H1 (cell line): ENCODE results near the gene VDR. TPM values are rescaled to one million over a fixed set of nuclear protein-coding genes. Genes with fewer than 3 reads are reported as not detected.

ENCODE experiments used
- CTCF ChIA-PET: fragments of 300-600 bp; sonication (Branson Sonifier 250); formaldehyde crosslinking; loops from one replicate; lab custom pipeline; 2021; ENCODE audit not compliant: partially characterized antibody; lab: Charles Lee
- POLR2A ChIA-PET: fragments of 300-600 bp; sonication (Branson Sonifier 250); formaldehyde crosslinking; loops from one replicate; lab custom pipeline; 2021; ENCODE audit warnings: inconsistent platforms; ENCODE audit not compliant: partially characterized antibody; lab: Charles Lee
- DNase-seq, 2 experiments: peaks; one replicate each; pipeline versions ENCODE4 v3.0.0 to v3.0.0-alpha.2; 2010 to 2022; ENCODE audit warnings: low spot score in 2 of 2, low read depth in 1 of 2, mixed read lengths in 1 of 2
- FAIRE-seq: peaks from 2 replicates; lab custom pipeline; 2011; peaks lifted over from hg19 to GRCh38; lab: Jason Lieb, UNC
- H2AFZ ChIP-seq: 2 replicates; pipeline ENCODE4 v1.8.1; 2012; ENCODE audit warnings: low read length, inconsistent platforms
- H2AK5ac ChIP-seq: 2 replicates; pipeline ENCODE4 v1.6.1; 2013; ENCODE audit warnings: low read depth, low read length
- H2BK120ac ChIP-seq: replicated peaks from 2 replicates; pipeline ENCODE3; 2013; ENCODE audit warnings: low read depth, low read length, inconsistent platforms
- H2BK12ac ChIP-seq: 2 replicates; pipeline ENCODE4 v1.6.1; 2013; ENCODE audit warnings: low read depth, low read length
- H2BK15ac ChIP-seq: 2 replicates; pipeline ENCODE4 v1.6.1; 2013; ENCODE audit warnings: low read length
- H2BK20ac ChIP-seq: 2 replicates; pipeline ENCODE4 v1.6.1; 2013; ENCODE audit warnings: low read length
- H2BK5ac ChIP-seq: 2 replicates; pipeline ENCODE4 v1.6.1; 2013; ENCODE audit warnings: low read depth, low read length
- H3K14ac ChIP-seq: 2 replicates; pipeline ENCODE4 v1.6.1; 2013; ENCODE audit warnings: inconsistent platforms; ENCODE audit not compliant: insufficient read length
- H3K18ac ChIP-seq: 2 replicates; pipeline ENCODE4 v1.6.1; 2013; ENCODE audit warnings: low read length; ENCODE audit errors: extremely low read depth
- H3K23ac ChIP-seq: 2 replicates; pipeline ENCODE4 v1.6.1; 2013; ENCODE audit warnings: inconsistent platforms; ENCODE audit not compliant: insufficient read length
- H3K23me2 ChIP-seq: 2 replicates; pipeline ENCODE4 v1.6.1; 2013; ENCODE audit warnings: low read depth, low read length
- H3K27ac ChIP-seq: 2 replicates; pipeline ENCODE4 v1.6.1; 2011; ENCODE audit warnings: low read depth, low read length, inconsistent platforms
- H3K27me3 ChIP-seq, 4 experiments: replicated peaks in 1 of 4; 1 replicate in 1 of 4; 2 replicates in 3 of 4; pipeline versions ENCODE4 v1.6.1 to v1.8.1; 2011 to 2013; ENCODE audit warnings: low read length in 3 of 4, mild to moderate bottlenecking in 3 of 4, inconsistent platforms in 2 of 4, mixed read lengths in 2 of 4, moderate library complexity in 1 of 4; ENCODE audit not compliant: control insufficient read depth in 3 of 4, insufficient read depth in 3 of 4; ENCODE audit errors: extremely low read depth in 1 of 4
- H3K36me3 ChIP-seq, 4 experiments: 2 replicates each; pipeline versions ENCODE4 v1.6.1 to v1.8.1; 2011 to 2013; ENCODE audit warnings: mild to moderate bottlenecking in 4 of 4, low read length in 3 of 4, moderate library complexity in 2 of 4, control low read depth in 1 of 4, inconsistent platforms in 1 of 4; ENCODE audit not compliant: insufficient read depth in 4 of 4, control insufficient read depth in 2 of 4
- H3K4ac ChIP-seq: replicated peaks from 2 replicates; pipeline ENCODE3; 2013; ENCODE audit warnings: low read length, low read depth, mixed read lengths, inconsistent platforms; ENCODE audit not compliant: insufficient read length
- H3K4me1 ChIP-seq, 4 experiments: replicated peaks in 1 of 4; 1 replicate in 1 of 4; 2 replicates in 3 of 4; pipeline versions ENCODE4 v1.6.1 to v1.8.1; 2011 to 2013; ENCODE audit warnings: low read length in 3 of 4, inconsistent platforms in 2 of 4, mixed read lengths in 1 of 4; ENCODE audit not compliant: insufficient read depth in 4 of 4, control insufficient read depth in 3 of 4
- H3K4me2 ChIP-seq, 2 experiments: 2 replicates each; pipeline versions ENCODE4 v1.6.1 to v1.8.1; 2011 to 2013; ENCODE audit warnings: low read depth in 2 of 2, low read length in 2 of 2, control low read depth in 1 of 2, inconsistent platforms in 1 of 2, mild to moderate bottlenecking in 1 of 2; ENCODE audit not compliant: insufficient read depth in 1 of 2
- H3K4me3 ChIP-seq, 4 experiments: fragments of 200-600, 300-600 bp in 1 of 4; sonication (generic), shearing (Covaris generic), sonication (Bioruptor Twin) in 1 of 4; 2 replicates each; pipeline versions ENCODE4 v1.5.1 to v1.8.1; 2011 to 2016; ENCODE audit warnings: low read length in 4 of 4, low read depth in 3 of 4, control low read depth in 2 of 4, inconsistent platforms in 2 of 4, mild to moderate bottlenecking in 2 of 4, mixed read lengths in 1 of 4, moderate library complexity in 1 of 4; ENCODE audit not compliant: insufficient read depth in 2 of 4; ENCODE audit errors: extremely low read depth in 1 of 4
- H3K56ac ChIP-seq: replicated peaks from 2 replicates; pipeline ENCODE3; 2013; ENCODE audit warnings: low read depth, mild to moderate bottlenecking, mixed read lengths, low read length, inconsistent platforms; ENCODE audit not compliant: insufficient read length
- H3K79me1 ChIP-seq: 2 replicates; pipeline ENCODE4 v1.6.1; 2013; ENCODE audit warnings: low read depth, low read length, control low read depth
- H3K79me2 ChIP-seq, 2 experiments: 2 replicates each; pipeline versions ENCODE4 v1.6.1 to v1.8.1; 2012 to 2013; ENCODE audit warnings: low read length in 2 of 2, mild to moderate bottlenecking in 2 of 2, inconsistent platforms in 1 of 2; ENCODE audit not compliant: insufficient read depth in 2 of 2, control insufficient read depth in 1 of 2
- H3K9ac ChIP-seq, 4 experiments: replicated peaks in 1 of 4; 1 replicate in 1 of 4; 2 replicates in 3 of 4; pipeline versions ENCODE4 v1.6.1 to v1.8.1; 2011 to 2013; ENCODE audit warnings: low read depth in 3 of 4, low read length in 3 of 4, control low read depth in 2 of 4, mild to moderate bottlenecking in 2 of 4, moderate library complexity in 2 of 4, inconsistent platforms in 1 of 4; ENCODE audit errors: extremely low read depth in 1 of 4
- H3K9me3 ChIP-seq, 2 experiments: 2 replicates each; pipeline versions ENCODE4 v1.6.1 to v1.8.1; 2012 to 2013; ENCODE audit warnings: mild to moderate bottlenecking in 2 of 2, moderate library complexity in 2 of 2, control low read depth in 1 of 2, inconsistent platforms in 1 of 2, low read depth in 1 of 2, low read length in 1 of 2, mixed read lengths in 1 of 2; ENCODE audit not compliant: insufficient read depth in 2 of 2
- H4K20me1 ChIP-seq, 2 experiments: replicated peaks in 1 of 2; 2 replicates each; pipeline versions ENCODE3 to v1.8.1; 2011 to 2013; ENCODE audit warnings: inconsistent platforms in 2 of 2, low read length in 2 of 2, mild to moderate bottlenecking in 1 of 2; ENCODE audit not compliant: insufficient read depth in 2 of 2, control insufficient read depth in 1 of 2
- H4K5ac ChIP-seq: 2 replicates; pipeline ENCODE4 v1.6.1; 2013; ENCODE audit warnings: low read length, low read depth, mixed read lengths, inconsistent platforms; ENCODE audit not compliant: insufficient read length
- H4K8ac ChIP-seq: 2 replicates; pipeline ENCODE4 v1.8.0; 2013; ENCODE audit warnings: mild to moderate bottlenecking, moderate library complexity, low read length, inconsistent platforms; ENCODE audit not compliant: insufficient read depth; ENCODE audit errors: extremely low read depth
- H4K91ac ChIP-seq: replicated peaks from 2 replicates; pipeline ENCODE3; 2013; ENCODE audit warnings: low read length, mixed read lengths, inconsistent platforms; ENCODE audit not compliant: insufficient read length
- ASH2L ChIP-seq: fragments of 200-600, 300-600 bp; sonication (generic); IDR thresholded peaks from one replicate; pipeline ENCODE4 v1.7.1; 2017; ENCODE audit warnings: low read length
- BCL11A ChIP-seq, 2 experiments: IDR thresholded peaks; one replicate each; pipeline ENCODE4 v1.6.1; 2011; ENCODE audit warnings: low read depth in 2 of 2, low read length in 2 of 2, mild to moderate bottlenecking in 2 of 2
- CBX8 ChIP-seq: fragments of 300-800, 300-1000 bp; sonication (generic); IDR thresholded peaks from 2 replicates; pipeline ENCODE4 v1.7.1; 2016; ENCODE audit warnings: low read depth, low read length, borderline replicate concordance
- CHD1 ChIP-seq: IDR thresholded peaks from 2 replicates; pipeline ENCODE4 v1.6.1; 2012; ENCODE audit warnings: low read depth, low read length, improper control_type of control experiment
- FOSL1 ChIP-seq: IDR thresholded peaks from 2 replicates; pipeline ENCODE4 v1.6.1; 2011; ENCODE audit warnings: mild to moderate bottlenecking, low read depth, low read length, moderate library complexity; ENCODE audit not compliant: insufficient read depth
- GTF2F1 ChIP-seq: IDR thresholded peaks from 2 replicates; pipeline ENCODE4 v1.6.1; 2012; ENCODE audit warnings: low read depth, low read length, improper control_type of control experiment, borderline replicate concordance
- JUN ChIP-seq: IDR thresholded peaks from 2 replicates; pipeline ENCODE4 v1.6.1; 2011; ENCODE audit warnings: low read depth, mild to moderate bottlenecking, improper control_type of control experiment, low read length
- KDM5A ChIP-seq: fragments of 200-600 bp; IDR thresholded peaks from 2 replicates; pipeline ENCODE4 v1.7.1; 2012; ENCODE audit warnings: mild to moderate bottlenecking, low read length, inconsistent platforms, mixed read lengths
- PHF8 ChIP-seq: fragments of 200-600 bp; sonication (generic); conservative IDR thresholded peaks from 2 replicates; pipeline ENCODE4 v1.7.1; 2012; ENCODE audit warnings: low read depth, mild to moderate bottlenecking, inconsistent platforms, low read length, moderate library complexity
- POLR2A ChIP-seq, 2 experiments: IDR thresholded peaks; 1 replicate in 1 of 2; 2 replicates in 1 of 2; pipeline ENCODE4 v1.6.1; 2011; ENCODE audit warnings: low read depth in 2 of 2, low read length in 2 of 2, mild to moderate bottlenecking in 2 of 2; ENCODE audit errors: control extremely low read depth in 1 of 2
- RBBP5 ChIP-seq: IDR thresholded peaks from 2 replicates; pipeline ENCODE4 v1.7.1; 2012; ENCODE audit warnings: low read depth, mild to moderate bottlenecking, inconsistent platforms, low read length, moderate library complexity, borderline replicate concordance
- RFX5 ChIP-seq: IDR thresholded peaks from 2 replicates; pipeline ENCODE4 v1.6.1; 2011; ENCODE audit warnings: low read depth, low read length, improper control_type of control experiment, borderline replicate concordance
- WGBS, 2 experiments: shearing (Covaris generic) in 1 of 2; methylation state at CpG; one replicate each; pipeline versions ENCODE4 v1.1.6 to v1.1.7; 2013 to 2015; ENCODE audit warnings: low lambda C conversion rate in 2 of 2, mixed read lengths in 2 of 2, inconsistent platforms in 1 of 2, low coverage in 1 of 2, missing lambda C conversion rate in 1 of 2; ENCODE audit not compliant: insufficient replicate concordance in 2 of 2, insufficient coverage in 1 of 2, insufficient read length in 1 of 2; ENCODE audit errors: extremely low coverage in 1 of 2, missing lambda C conversion rate in 1 of 2; 5-methylcytosine and 5-hydroxymethylcytosine counted together
- polyA plus RNA-seq, 7 experiments: library from polyadenylated mRNA; depleted of rRNA in 3 of 7; stranded (reverse) in 5 of 7; unstranded in 2 of 7; fragments of >200 nt in 5 of 7; fragments of 200-250 nt in 2 of 7; gene quantifications; 1 replicate in 5 of 7; 2 replicates in 1 of 7; 4 replicates in 1 of 7; pipeline versions ENCODE4 v1.2.1 to v1.2.3, GENCODE V29; 2011 to 2013; ENCODE audit warnings: missing spikeins in 2 of 7, mixed read lengths in 2 of 7
- total RNA-seq: library from RNA; stranded (reverse); fragmentation: NEBNext Ultra II Directional; extraction: Animal tissue kit (Norgen Biotek cat#: 25700); gene quantifications from 2 replicates; pipeline ENCODE4 v1.2.1, GENCODE V29; 2021
- TF ChIP-seq, protein P1 (sequence below): IDR thresholded peaks from 2 replicates; pipeline ENCODE4 v1.6.1; 2011; ENCODE audit warnings: low read depth, mild to moderate bottlenecking, low read length; ENCODE audit not compliant: insufficient read depth

Gene VDR
- total and polyA plus RNA-seq, 2 of the 8 experiments (the other 6 are each of a cell fraction or from before 2014, with no cell fraction given), result 0.44 to 0.65 TPM

GRCh38 chr12:47863985-47864384 is 40.8 kb downstream of the VDR start:
- TF ChIP-seq GTF2F1 (no peak), ASH2L (no peak), KDM5A (no peak), FOSL1 (no peak), CHD1 (no peak), PHF8 (no peak), POLR2A (IDR thresholded peaks at IDR 0.05; ENCODE audit: control extremely low read depth in 1 of 2, low read depth in 2 of 2, low read length in 2 of 2) (no peak), CBX8 (no peak), RBBP5 (no peak), RFX5 (no peak), JUN (no peak), BCL11A (IDR thresholded peaks at IDR 0.05; ENCODE audit: low read depth in 2 of 2, low read length in 2 of 2) (no peak)
- TF ChIP-seq, protein P1, sequence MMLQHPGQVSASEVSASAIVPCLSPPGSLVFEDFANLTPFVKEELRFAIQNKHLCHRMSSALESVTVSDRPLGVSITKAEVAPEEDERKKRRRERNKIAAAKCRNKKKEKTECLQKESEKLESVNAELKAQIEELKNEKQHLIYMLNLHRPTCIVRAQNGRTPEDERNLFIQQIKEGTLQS, result no peak
- Histone ChIP-seq H3K23me2 (no peaks in the 10 kb centered on the region), H2AK5ac (no peak overlapping the region), H2BK12ac (no peak overlapping the region), H3K4me2 (no peak overlapping the region), H3K4me3 (no peak overlapping the region), H4K5ac (no peak overlapping the region), H3K56ac (no peak overlapping the region), H4K91ac (no peak overlapping the region), H2BK120ac (no peak overlapping the region), H3K27me3 (no peaks in the 10 kb centered on the region), H3K18ac (no peak overlapping the region), H3K79me1 (no peaks in the 10 kb centered on the region), H3K4me1 (no peaks in the 10 kb centered on the region), H4K8ac (no peak overlapping the region), H3K4ac (no peak overlapping the region), H2AFZ (no peak overlapping the region), H2BK15ac (no peak overlapping the region), H4K20me1 (no peaks in the 10 kb centered on the region), H3K14ac (no peak overlapping the region), H2BK5ac (no peak overlapping the region), H3K9ac (no peak overlapping the region), H3K79me2 (no peaks in the 10 kb centered on the region), H3K27ac (no peak overlapping the region), H3K9me3 (no peaks in the 10 kb centered on the region), H2BK20ac (no peak overlapping the region), H3K23ac (no peak overlapping the region), H3K36me3 (no peaks in the 10 kb centered on the region)
- FAIRE-seq, result no peak
- CTCF ChIA-PET, result interaction anchor here (1.0 kb wide), 1 partner anchor 189 kb away, joined by 3 read pairs; no protein-coding TSS in a partner anchor
- no peak for DNase-seq
- POLR2A ChIA-PET, result no interaction called here
- 95% methylated on average over 6 of the region's 6 CpGs; no CpG with 5 or more reads in 1 of the 2 experiments for WGBS, 2 experiments
